SK-N-SH (cell line): Measurements from ENCODE around the gene VAV1. TPM values are rescaled to one million over a fixed set of nuclear protein-coding genes. Genes with fewer than 3 reads are reported as not detected.
"Not testable (repeated sequence)": the region's sequence is repeated elsewhere in the genome, so short reads cannot be mapped to it uniquely, and the experiment has no call there.

Experiments used
- CTCF ChIA-PET: fragments of 300-600, 350-600 bp; formaldehyde crosslinking; extraction: SDS; loops from one replicate; lab custom pipeline; 2021; lab: Yijun Ruan, JAX
- POLR2A ChIA-PET: fragments of 350-600 bp; sonication (Branson Sonifier 250); formaldehyde crosslinking; extraction: SDS; loops from one replicate; lab custom pipeline; 2020; ENCODE audit warnings: antibody characterized with exemption, inconsistent platforms; lab: Yijun Ruan, JAX
- DNase-seq: peaks from one replicate; pipeline ENCODE4 v3.0.0; 2012
- H2AFZ ChIP-seq: fragments of 200-600 bp; sonication (generic); 2 replicates; pipeline ENCODE4 v1.8.1; 2016; ENCODE audit warnings: antibody characterized with exemption, mild to moderate bottlenecking, low read depth
- H3F3A ChIP-seq: fragments of 200-600 bp; sonication (generic); replicated peaks from 2 replicates; pipeline ENCODE3; 2016; ENCODE audit warnings: antibody characterized with exemption, mild to moderate bottlenecking; ENCODE audit not compliant: insufficient read depth
- H3K27ac ChIP-seq, 2 experiments: fragments of 200-500 bp in 1 of 2; fragments of 200-600 bp in 1 of 2; sonication (Bioruptor generic) in 1 of 2; sonication (generic), shearing (Covaris generic) in 1 of 2; 2 replicates each; pipeline versions ENCODE4 v1.5.1 to v1.6.1; 2014 to 2016; ENCODE audit warnings: low read depth in 2 of 2, inconsistent platforms in 1 of 2, low read length in 1 of 2, mild to moderate bottlenecking in 1 of 2, mixed read lengths in 1 of 2
- H3K27me3 ChIP-seq: fragments of 200-600 bp; sonication (generic), shearing (Covaris generic); 2 replicates; pipeline ENCODE4 v1.6.1; 2016; ENCODE audit warnings: mixed run types; ENCODE audit not compliant: insufficient read depth
- H3K36me3 ChIP-seq, 2 experiments: fragments of 200-500 bp in 1 of 2; fragments of 200-600 bp in 1 of 2; sonication (Bioruptor generic) in 1 of 2; sonication (generic) in 1 of 2; replicated peaks in 1 of 2; 2 replicates each; pipeline versions ENCODE3 to v1.5.1; 2014 to 2016; ENCODE audit warnings: low read length in 1 of 2, mild to moderate bottlenecking in 1 of 2; ENCODE audit not compliant: insufficient read depth in 2 of 2, control insufficient read depth in 1 of 2
- H3K4me1 ChIP-seq, 2 experiments: fragments of 200-500 bp in 1 of 2; fragments of 200-600 bp in 1 of 2; sonication (Bioruptor generic) in 1 of 2; sonication (generic), shearing (Covaris generic) in 1 of 2; 2 replicates each; pipeline versions ENCODE4 v1.5.1 to v1.6.1; 2014 to 2016; ENCODE audit warnings: low read depth in 1 of 2, low read length in 1 of 2, mixed run types in 1 of 2; ENCODE audit not compliant: insufficient read depth in 2 of 2, control insufficient read depth in 1 of 2
- H3K4me2 ChIP-seq: fragments of 200-600 bp; sonication (generic), shearing (Covaris generic); 2 replicates; pipeline ENCODE4 v1.6.1; 2017; ENCODE audit warnings: mixed run types
- H3K4me3 ChIP-seq, 2 experiments: fragments of 200-500 bp in 1 of 2; fragments of 200-600 bp in 1 of 2; sonication (Bioruptor generic) in 1 of 2; sonication (generic), shearing (Covaris generic) in 1 of 2; 2 replicates each; pipeline versions ENCODE4 v1.5.1 to v1.8.1; 2014 to 2016; ENCODE audit warnings: low read depth in 2 of 2, inconsistent platforms in 1 of 2, low read length in 1 of 2, mild to moderate bottlenecking in 1 of 2, mixed read lengths in 1 of 2, moderate library complexity in 1 of 2
- H3K79me2 ChIP-seq: fragments of 200-600 bp; sonication (generic); 2 replicates; pipeline ENCODE4 v1.8.1; 2017; ENCODE audit warnings: mild to moderate bottlenecking; ENCODE audit not compliant: insufficient read depth
- H3K9ac ChIP-seq: fragments of 200-600 bp; sonication (generic); 2 replicates; pipeline ENCODE4 v1.6.1; 2017; ENCODE audit warnings: mixed run types
- H3K9me2 ChIP-seq: fragments of 200-600 bp; sonication (generic); 2 replicates; pipeline ENCODE4 v1.6.1; 2017; ENCODE audit warnings: mixed run types
- H3K9me3 ChIP-seq: fragments of 200-600 bp; sonication (generic); 2 replicates; pipeline ENCODE4 v1.6.1; 2017; ENCODE audit warnings: mixed run types, mild to moderate bottlenecking, moderate library complexity
- H4K20me1 ChIP-seq: fragments of 200-600 bp; sonication (generic); 2 replicates; pipeline ENCODE4 v1.6.1; 2017; ENCODE audit warnings: mild to moderate bottlenecking, mixed run types; ENCODE audit not compliant: insufficient read depth
- CHD2 ChIP-seq: fragments of 150-350 bp; IDR thresholded peaks from 2 replicates; pipeline ENCODE4 v1.6.1; 2018; ENCODE audit warnings: low read length; ENCODE audit not compliant: partially characterized antibody
- CTCF ChIP-seq: fragments of 200-600 bp; sonication (generic); IDR thresholded peaks from 2 replicates; pipeline ENCODE4 v1.6.1; 2017; ENCODE audit warnings: antibody characterized with exemption, mild to moderate bottlenecking, moderate library complexity
- EP300 ChIP-seq, 2 experiments: IDR thresholded peaks; 2 replicates each; pipeline versions ENCODE4 v1.4.0 to v1.6.1; 2012; ENCODE audit warnings: borderline replicate concordance in 1 of 2, low read depth in 1 of 2, low read length in 1 of 2
- FOSL2 ChIP-seq: IDR thresholded peaks from 2 replicates; pipeline ENCODE4 v1.4.0; 2012; ENCODE audit warnings: low read depth, mild to moderate bottlenecking, moderate library complexity, borderline replicate concordance
- FOXJ3 ChIP-seq: sonication (generic); formaldehyde crosslinking; IDR thresholded peaks from 2 replicates; pipeline ENCODE4 v1.5.1; 2020; ENCODE audit warnings: mild to moderate bottlenecking, missing genetic modification reagents
- GABPA ChIP-seq: IDR thresholded peaks from 2 replicates; pipeline ENCODE4 v1.4.0; 2012; ENCODE audit warnings: low read depth, mild to moderate bottlenecking
- GATA2 ChIP-seq: sonication (generic); formaldehyde crosslinking; IDR thresholded peaks from 2 replicates; pipeline ENCODE4 v1.5.0; 2020; ENCODE audit warnings: mild to moderate bottlenecking, missing genetic modification reagents
- MAX ChIP-seq: IDR thresholded peaks from 2 replicates; pipeline ENCODE4 v1.4.0; 2012; ENCODE audit warnings: low read depth
- PBX3 ChIP-seq: IDR thresholded peaks from 2 replicates; pipeline ENCODE4; 2012
- RAD21 ChIP-seq: IDR thresholded peaks from 2 replicates; pipeline ENCODE4 v1.6.1; 2012; ENCODE audit warnings: mild to moderate bottlenecking, low read length
- RFX5 ChIP-seq: IDR thresholded peaks from 2 replicates; pipeline ENCODE4 v1.6.1; 2012; ENCODE audit warnings: mild to moderate bottlenecking, improper control_type of control experiment, low read length
- RXRA ChIP-seq: IDR thresholded peaks from 2 replicates; pipeline ENCODE4 v1.4.0; 2012; ENCODE audit warnings: low read depth, mild to moderate bottlenecking, borderline replicate concordance
- TAF1 ChIP-seq: IDR thresholded peaks from 2 replicates; pipeline ENCODE4 v1.6.1; 2012; ENCODE audit warnings: low read depth, mild to moderate bottlenecking, low read length, moderate library complexity, borderline replicate concordance
- TCF12 ChIP-seq: IDR thresholded peaks from 2 replicates; pipeline ENCODE4 v1.4.0; 2012
- TEAD4 ChIP-seq: IDR thresholded peaks from 2 replicates; pipeline ENCODE4 v1.4.0; 2012; ENCODE audit warnings: mild to moderate bottlenecking, borderline replicate concordance; ENCODE audit not compliant: insufficient read depth
- WGBS: methylation state at CpG from one replicate; pipeline ENCODE4 v1.1.6; 2017; ENCODE audit warnings: low lambda C conversion rate; 5-methylcytosine and 5-hydroxymethylcytosine counted together
- polyA plus RNA-seq, 3 experiments: library from polyadenylated mRNA; depleted of rRNA; stranded (reverse); fragments of >200 nt; gene quantifications; 2 replicates each; pipeline ENCODE4 v1.2.3, GENCODE V29; 2012

VAV1 gene
- polyA plus RNA-seq, 1 of the 3 experiments (the other 2 are of a cell fraction): 0.02 TPM

- Histone ChIP-seq H3K4me2 (no peak overlapping the region), H3K79me2 (no peaks in the 10 kb centered on the region), H3K36me3 (no peaks in the 10 kb centered on the region), H3K27ac (no peak overlapping the region), H3K9me2 (no peaks in the 10 kb centered on the region), H2AFZ (no peak overlapping the region), H3K4me1 (no peaks in the 10 kb centered on the region), H3K9ac (no peak overlapping the region), H3F3A (no peaks in the 10 kb centered on the region), H3K4me3 (no peak overlapping the region), H3K9me3 (no peaks in the 10 kb centered on the region), H3K27me3 (peaks cover 57% of the 10 kb centered on the region; the same call in 1 of the 2 replicates), H4K20me1 (no peaks in the 10 kb centered on the region)
- CTCF ChIA-PET: interaction anchor here (1.0 to 1.1 kb wide), 3 partner anchors 9 to 352 kb away, joined by 3 read pairs; no protein-coding TSS in a partner anchor
- 2% methylated on average over 4 of the region's 4 CpGs for WGBS
- POLR2A ChIA-PET: no interaction called here
- no peak for TF ChIP-seq CHD2
- TF ChIP-seq FOSL2: no peak
- TF ChIP-seq PBX3: no peak
- TF ChIP-seq CTCF: no peak
- TF ChIP-seq RAD21: no peak
- TF ChIP-seq EP300 (IDR thresholded peaks at IDR 0.05; ENCODE audit: borderline replicate concordance in 1 of 2, low read depth in 1 of 2, low read length in 1 of 2): no peak
- TF ChIP-seq RFX5: no peak
- no peak for TF ChIP-seq MAX
- no peak for TF ChIP-seq GABPA
- no peak for TF ChIP-seq RXRA
- no peak for TF ChIP-seq FOXJ3 (CRISPR knock-in tag)
- no peak for TF ChIP-seq GATA2 (CRISPR knock-in tag)
- TF ChIP-seq TEAD4: no peak
- TF ChIP-seq TAF1: no peak
- TF ChIP-seq TCF12: no peak
- DNase-seq: no peak
Observed at GRCh38 chr19:6868351-6868750, 95.8 kb downstream of the VAV1 start.

- H3K79me2 ChIP-seq, H3K4me3 ChIP-seq, H3K9me2 ChIP-seq, H3K27ac ChIP-seq, H3K4me1 ChIP-seq, H3K9ac ChIP-seq, H4K20me1 ChIP-seq, H3K4me2 ChIP-seq, H3F3A ChIP-seq, H3K36me3 ChIP-seq, POLR2A ChIA-PET, H2AFZ ChIP-seq, CTCF ChIA-PET, DNase-seq, H3K9me3 ChIP-seq: not testable (repeated sequence)
- H3K27me3 ChIP-seq: peaks cover 66% of the 10 kb centered on the region; the same call in 1 of the 2 replicates
- WGBS: 26% methylated on average over 18 of the region's 22 CpGs
Observed at GRCh38 chr19:6869151-6869882, 96.8 kb downstream of the VAV1 start.
